Measurements from ENCODE around the gene ARL1. TPM values are rescaled to one million over a fixed set of nuclear protein-coding genes. Genes with fewer than 3 reads are reported as not detected.

The ARL1 gene
- 131 and 210 TPM in 2 replicates for total RNA-seq

DNA sequence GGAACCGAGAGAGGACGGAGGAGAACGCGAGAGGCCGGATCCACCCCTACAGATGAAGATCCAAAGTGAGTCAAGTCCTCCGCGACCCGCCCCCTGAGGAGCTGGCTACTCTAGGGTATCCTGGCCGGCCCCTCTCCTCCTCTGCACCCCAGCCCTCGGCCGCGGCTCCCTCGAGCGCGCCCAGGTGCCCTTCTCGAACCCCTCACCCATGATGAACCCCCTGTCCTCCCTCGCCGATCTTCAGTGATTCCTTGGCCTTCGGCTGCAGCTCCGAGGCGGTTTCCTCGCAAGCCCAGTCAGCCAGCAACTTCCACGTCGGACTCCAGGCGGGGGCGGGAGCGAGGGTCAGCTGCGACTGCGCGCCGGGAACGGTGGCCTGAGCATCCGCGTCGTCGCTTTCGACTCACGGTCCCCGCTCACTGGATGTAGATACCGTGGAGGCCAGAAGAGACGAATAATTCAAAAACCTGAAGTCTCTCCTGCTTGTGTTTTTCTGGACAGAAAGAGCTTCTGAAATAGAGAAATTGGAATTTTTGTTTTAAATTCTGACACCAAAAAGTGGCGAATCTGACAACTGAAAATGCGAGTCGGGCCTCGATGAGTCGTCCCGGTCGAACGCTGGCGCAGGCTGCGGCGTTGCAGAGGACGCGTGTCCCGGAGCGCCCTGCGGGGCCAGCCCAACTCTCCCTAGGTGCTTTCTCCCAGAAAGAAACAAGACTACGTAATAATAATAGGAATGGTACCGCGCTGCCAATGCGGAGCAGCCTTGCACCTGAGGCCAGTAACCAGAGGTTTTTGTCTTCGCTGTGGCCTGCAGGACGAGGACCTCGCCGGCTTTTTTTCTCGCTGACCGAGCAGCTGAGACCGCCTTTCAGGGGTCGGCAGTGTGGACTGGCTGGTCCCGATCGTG is at the start of gene ARL1:
ARL1 (minus strand) TSS at position 337 of the 910 bp plus-strand sequence; CDS start at position 210, 127 bp downstream.

Other genes with a start within 250 kb of the ARL1 start
- not detected in 2 replicates for gene SLC5A8, start 197.5 kb downstream of the ARL1 start, total RNA-seq
- gene UTP20, start 127.7 kb downstream of the ARL1 start, total RNA-seq = 18.7 and 23.1 TPM in 2 replicates
- not detected in 2 replicates for gene SPIC, start 67.6 kb upstream of the ARL1 start, total RNA-seq
- gene MYBPC1, start 187.2 kb upstream of the ARL1 start, total RNA-seq = not detected in 2 replicates

Data from smooth muscle cell of trachea (primary cell).